Pancreas (tissue), 10 donors: Measurements from ENCODE around the gene LRG1. TPM values are rescaled to one million over a fixed set of nuclear protein-coding genes. Genes with fewer than 3 reads are reported as not detected.
A peak's percentile ranks its signal among the peaks of the same experiment; 100 is the strongest.

Experiments
- ATAC-seq, 4 donors: fragments of 200-7000 bp; cut with Tn5 transposase; one replicate each; pipeline versions ENCODE4 v1.8.0 to v1.9.1; 2020; ENCODE audit warnings: mild to moderate bottlenecking in 4 of 4, moderate library complexity in 4 of 4
- DNase-seq, 6 donors: peaks; one replicate each; pipeline ENCODE4 v3.0.0-alpha.2; 2020
- FAIRE-seq: peaks from 2 replicates; lab custom pipeline; 2012; peaks lifted over from hg19 to GRCh38; lab: Jason Lieb, UNC
- H3K27ac ChIP-seq, 4 donors: fragments of 200-600 bp; sonication (generic); 1 replicate in 3 of 4; 2 replicates in 1 of 4; pipeline versions ENCODE4 v1.5.0 to v1.8.0; 2020
- H3K27me3 ChIP-seq, 4 donors: fragments of 200-600 bp; one replicate each; pipeline ENCODE4 v1.8.0; 2021
- H3K36me3 ChIP-seq, 3 donors: fragments of 200-600 bp; sonication (generic) in 1 of 3; one replicate each; pipeline versions ENCODE4 v1.5.0 to v1.8.0; 2020 to 2021
- H3K4me1 ChIP-seq, 3 donors: fragments of 200-600 bp; one replicate each; pipeline ENCODE4 v1.8.0; 2021
- H3K4me3 ChIP-seq, 4 donors: fragments of 200-600 bp; sonication (generic) in 2 of 4; one replicate each; pipeline versions ENCODE4 v1.5.0 to v1.8.0; 2020 to 2021
- H3K9me3 ChIP-seq, 4 donors: fragments of 200-600 bp; one replicate each; pipeline ENCODE4 v1.8.0; 2021
- WGBS, 2 donors: extraction: QIAGEN DNeasy Blood & Tissue Kit; methylation state at CpG; one replicate each; pipeline ENCODE4 v1.1.7; 2013; 5-methylcytosine and 5-hydroxymethylcytosine counted together
- intact Hi-C, 3 donors: fragments of 100-400 bp; cut with DNase I; formaldehyde crosslinking; loops; one replicate each; pipeline versions ENCODE4 v1.11.1 to v1.14.2; 2022
- polyA plus RNA-seq, 2 donors: library from polyadenylated mRNA; stranded (reverse); fragments of 200-250 nt; gene quantifications; one replicate each; pipeline ENCODE4 v1.2.3, GENCODE V29; 2013
- total RNA-seq, 6 donors: library from RNA; stranded (reverse); fragmentation: NEBNext Ultra II Directional in 4 of 6; extraction: Animal tissue kit (Norgen Biotek cat#: 25700) in 4 of 6; gene quantifications; one replicate each; pipeline versions ENCODE4 v1.2.1 to v1.2.4, GENCODE V29; 2021 to 2023
- TF ChIP-seq, protein P1 (sequence below), 4 donors: fragments of 200-600 bp; sonication (generic) in 3 of 4; IDR thresholded peaks; one replicate each; pipeline versions ENCODE4 v1.5.0 to v1.8.0; 2021; ENCODE audit warnings: antibody characterized with exemption in 4 of 4
- donor health status: healthy with polysubstance abuse.
- donor health status: DM: no; HTN: no; CAD: no; lungs with moderate emphysema.
- donor health status: DM: no; HTN: no; CAD: no.
- donor health status: control.
- donor health status: control.
- donor health status: Bipolar disorder and iron deficiency.
- donor health status: DM: yes; HTN: yes; CAD: no.
- donor health status: DM: no; HTN: no; CAD: no.
- donor health status: DM: no; HTN: no; CAD: no.
- donor health status: DM: yes; HTN: yes; CAD: no.

LRG1 gene
- total and polyA plus RNA-seq, 8 donors = 7.9 to 53.6 (median 18.7) TPM

- intact Hi-C loops = no loop called here
- 20 to 22% methylated on average over 41 to 44 of the region's 44 CpGs for WGBS, 2 donors
- FAIRE-seq = no peak
- H3K4me1 ChIP-seq = no peaks in the 10 kb centered on the region
- no peaks in the 10 kb centered on the region for H3K36me3 ChIP-seq
- TF ChIP-seq, protein P1, sequence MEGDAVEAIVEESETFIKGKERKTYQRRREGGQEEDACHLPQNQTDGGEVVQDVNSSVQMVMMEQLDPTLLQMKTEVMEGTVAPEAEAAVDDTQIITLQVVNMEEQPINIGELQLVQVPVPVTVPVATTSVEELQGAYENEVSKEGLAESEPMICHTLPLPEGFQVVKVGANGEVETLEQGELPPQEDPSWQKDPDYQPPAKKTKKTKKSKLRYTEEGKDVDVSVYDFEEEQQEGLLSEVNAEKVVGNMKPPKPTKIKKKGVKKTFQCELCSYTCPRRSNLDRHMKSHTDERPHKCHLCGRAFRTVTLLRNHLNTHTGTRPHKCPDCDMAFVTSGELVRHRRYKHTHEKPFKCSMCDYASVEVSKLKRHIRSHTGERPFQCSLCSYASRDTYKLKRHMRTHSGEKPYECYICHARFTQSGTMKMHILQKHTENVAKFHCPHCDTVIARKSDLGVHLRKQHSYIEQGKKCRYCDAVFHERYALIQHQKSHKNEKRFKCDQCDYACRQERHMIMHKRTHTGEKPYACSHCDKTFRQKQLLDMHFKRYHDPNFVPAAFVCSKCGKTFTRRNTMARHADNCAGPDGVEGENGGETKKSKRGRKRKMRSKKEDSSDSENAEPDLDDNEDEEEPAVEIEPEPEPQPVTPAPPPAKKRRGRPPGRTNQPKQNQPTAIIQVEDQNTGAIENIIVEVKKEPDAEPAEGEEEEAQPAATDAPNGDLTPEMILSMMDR (IDR thresholded peaks at IDR 0.05) = peak; percentile 99
- H3K27ac ChIP-seq = no peak overlapping the region
- no peaks in the 10 kb centered on the region for H3K9me3 ChIP-seq
- no peaks in the 10 kb centered on the region for H3K27me3 ChIP-seq
- DNase-seq = peak in 3 of 6 donors; percentile 59 to 83 (median 82)
- H3K4me3 ChIP-seq = peak overlapping the region in 1 of 4 donors; percentile 25
- peak; percentile 39 to 76 (median 68) for ATAC-seq
These were observed 18.4 kb upstream of the LRG1 start for GRCh38 chr19:4557971-4558941.

DNA sequence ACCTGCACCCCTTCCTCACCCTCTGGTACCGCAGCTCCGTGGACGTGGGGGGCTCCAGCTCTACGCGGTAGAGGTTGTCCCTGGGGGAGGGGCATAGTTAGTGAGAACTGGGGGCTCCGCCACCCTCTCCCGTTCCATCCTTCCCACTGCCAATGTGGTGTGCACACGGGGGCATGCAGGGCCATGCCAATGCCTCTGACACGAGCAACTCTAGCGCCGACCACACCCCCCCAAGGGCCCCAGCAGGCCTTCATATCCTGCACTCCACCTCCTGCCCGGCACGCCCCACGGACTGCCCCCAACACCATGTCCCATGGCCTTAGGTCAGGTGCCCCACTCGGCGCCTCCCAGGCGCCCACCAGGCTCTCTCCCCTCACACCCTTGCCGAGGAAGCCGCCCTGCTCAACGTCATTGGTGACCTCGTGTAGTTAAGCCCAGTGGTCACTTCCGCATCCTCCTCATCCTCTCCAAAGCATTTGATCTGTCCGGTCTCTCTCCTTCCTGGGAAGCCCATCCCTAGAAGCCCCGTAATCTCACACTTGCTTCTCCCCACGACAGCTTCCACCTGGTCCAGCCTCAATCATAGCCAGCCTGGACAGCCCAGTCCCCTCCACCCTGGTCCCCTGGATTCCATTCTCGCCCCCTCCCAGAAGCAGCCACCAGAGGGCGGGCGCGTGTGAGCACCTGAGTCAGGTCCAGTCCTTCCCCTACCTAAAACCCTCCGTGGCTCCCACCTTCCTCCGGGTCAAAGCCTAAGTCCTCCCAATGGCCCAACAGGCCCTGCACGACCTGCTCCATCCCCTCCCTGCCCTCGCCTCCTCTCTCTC, 17.5 kb upstream of the LRG1 start:
- no peak for FAIRE-seq
- Histone ChIP-seq H3K4me3 (peak overlapping the region in 1 of 4 donors; percentile 25), H3K36me3 (no peaks in the 10 kb centered on the region), H3K9me3 (no peaks in the 10 kb centered on the region), H3K27me3 (no peaks in the 10 kb centered on the region), H3K27ac (no peak overlapping the region), H3K4me1 (no peaks in the 10 kb centered on the region)
- WGBS, 2 donors = 66 to 78% methylated on average over 33 of the region's 33 CpGs
- intact Hi-C loops = no loop called here
- ATAC-seq = peak in 2 of 4 donors; percentile 27 to 42
- peak in 1 of 6 donors; percentile 65 for DNase-seq
- TF ChIP-seq, protein P1 (IDR thresholded peaks at IDR 0.05) = no peak

DNA sequence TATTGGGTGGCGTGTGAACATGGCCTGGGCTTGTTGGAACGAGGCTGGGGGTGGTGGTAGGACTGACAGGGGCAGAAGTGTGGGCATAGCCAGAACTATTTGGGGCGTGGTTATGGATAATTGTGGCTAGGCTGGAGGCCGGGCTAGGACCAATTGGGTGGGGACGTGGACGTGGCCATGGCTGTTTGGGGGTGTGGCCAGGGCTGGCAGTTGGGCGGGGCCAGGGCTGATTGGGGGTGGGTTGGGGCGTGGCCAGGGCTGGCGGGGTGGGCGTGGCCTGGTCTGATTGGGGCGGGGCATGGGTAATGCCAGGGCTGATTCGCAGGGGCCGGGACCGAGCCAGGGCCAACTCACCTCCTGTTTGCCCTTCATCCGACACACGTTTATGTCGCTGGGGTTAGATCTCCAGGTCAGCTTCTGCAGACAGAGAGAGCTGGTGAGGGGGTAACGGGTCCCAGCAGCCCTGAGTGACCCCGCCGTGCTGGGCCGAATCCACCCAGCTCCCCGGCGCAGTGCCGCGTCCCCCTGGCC, 16.8 kb upstream of the LRG1 start:
- peak in 2 of 4 donors; percentile 32 to 43 for ATAC-seq

DNA sequence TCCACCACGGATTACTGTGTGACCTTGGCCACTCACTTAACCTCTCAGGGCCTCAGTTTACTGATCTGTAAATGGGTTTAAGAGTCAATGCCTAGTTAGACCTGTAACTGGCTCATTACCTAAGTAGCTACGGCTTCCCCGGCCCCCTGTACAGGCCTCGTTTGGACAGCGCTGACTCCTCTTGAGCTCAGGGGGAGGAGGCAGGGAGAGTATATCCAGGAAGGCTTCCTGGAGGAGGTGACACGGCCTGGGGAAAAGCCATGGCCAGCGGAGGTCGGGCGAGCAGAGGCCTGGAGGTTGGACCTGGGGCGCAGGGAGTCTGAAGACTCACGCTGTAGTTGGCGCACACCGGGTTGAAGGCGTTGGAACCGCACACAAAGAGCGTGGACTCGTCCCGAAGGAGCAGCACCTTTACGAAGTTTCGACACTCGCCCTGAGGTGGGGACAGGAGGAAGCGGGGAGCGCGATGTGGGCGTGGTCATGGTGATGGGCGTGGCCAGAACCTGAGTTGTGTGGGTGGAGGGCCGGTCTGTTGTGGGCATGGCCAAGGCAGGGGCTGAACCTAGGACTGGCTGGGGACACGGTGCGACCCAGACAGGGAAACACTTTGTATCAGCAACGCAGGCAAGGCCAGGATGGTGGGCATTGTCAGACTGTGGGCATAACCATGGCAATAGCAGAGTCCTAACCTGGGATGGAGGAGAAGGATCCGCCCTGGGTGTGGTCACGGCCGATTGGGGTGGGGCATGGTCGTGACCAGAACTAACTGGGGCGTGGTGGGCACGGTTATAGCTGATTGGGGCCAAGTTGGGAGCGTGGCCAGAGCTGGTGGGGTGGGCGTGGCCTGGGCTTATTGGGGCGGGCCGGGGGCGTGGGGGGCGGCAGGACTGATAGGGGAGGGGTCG, 16.1 kb upstream of the LRG1 start:
- Histone ChIP-seq H3K27me3 (no peaks in the 10 kb centered on the region), H3K36me3 (no peaks in the 10 kb centered on the region), H3K4me3 (no peak overlapping the region), H3K27ac (no peak overlapping the region), H3K9me3 (no peaks in the 10 kb centered on the region), H3K4me1 (no peaks in the 10 kb centered on the region)
- intact Hi-C loops = no loop called here
- no peak for ATAC-seq
- 73 to 76% methylated on average over 43 of the region's 43 CpGs for WGBS, 2 donors
- DNase-seq = peak in 1 of 6 donors; percentile 63
- no peak for FAIRE-seq
- TF ChIP-seq, protein P1 (IDR thresholded peaks at IDR 0.05) = no peak

More for the DNA sequence above, 16.8 kb upstream of the LRG1 start:
- H3K36me3 ChIP-seq = no peaks in the 10 kb centered on the region
- TF ChIP-seq, protein P1 (IDR thresholded peaks at IDR 0.05) = no peak
- no peak overlapping the region for H3K4me3 ChIP-seq
- WGBS, 2 donors = 74 to 78% methylated on average over 23 to 25 of the region's 25 CpGs
- H3K27me3 ChIP-seq = no peaks in the 10 kb centered on the region
- intact Hi-C loops = no loop called here
- H3K4me1 ChIP-seq = no peaks in the 10 kb centered on the region
- FAIRE-seq = no peak
- peak in 1 of 6 donors; percentile 59 for DNase-seq
- no peak overlapping the region for H3K27ac ChIP-seq
- H3K9me3 ChIP-seq = no peaks in the 10 kb centered on the region
